K562 (cell line): ENCODE data around the gene FYB1. TPM values are rescaled to one million over a fixed set of nuclear protein-coding genes. Genes with fewer than 3 reads are reported as not detected.
A peak's percentile ranks its signal among the peaks of the same experiment; 100 is the strongest.

ENCODE experiments used
- ATAC-seq: fragments of 200-7000 bp; cut with Tn5 transposase; 3 replicates; pipeline ENCODE4 v1.9.1; 2020; ENCODE audit warnings: moderate library complexity
- BruUV-seq: library from RNA; stranded (reverse); fragments of 400-500 nt; replicated peaks from 2 replicates; lab custom pipeline; 2021; lab: Mats Ljungman, UMichigan
- CTCF ChIA-PET: fragments of 300-600 bp; formaldehyde crosslinking; extraction: SDS; loops from one replicate; lab custom pipeline; 2021; ENCODE audit warnings: low intra/inter-chr PET ratio; lab: Yijun Ruan, JAX
- POLR2A ChIA-PET: fragments of 300-600, 350-650 bp; sonication (Branson Sonifier 250); formaldehyde crosslinking; extraction: SDS; loops from one replicate; lab custom pipeline; 2021; ENCODE audit warnings: antibody characterized with exemption, inconsistent platforms; lab: Yijun Ruan, JAX
- DNase-seq, 4 experiments: peaks; one replicate each; pipeline versions ENCODE4 v3.0.0 to v3.0.0-alpha.2; 2011 to 2018; ENCODE audit warnings: low spot score in 3 of 4, mixed read lengths in 3 of 4; ENCODE audit errors: extremely low read depth in 1 of 4
- FAIRE-seq: peaks from 2 replicates; lab custom pipeline; 2011; peaks lifted over from hg19 to GRCh38; lab: Jason Lieb, UNC
- H2AFZ ChIP-seq: 2 replicates; pipeline ENCODE4 v1.6.0; 2011; ENCODE audit warnings: low read depth, low read length, control low read depth, inconsistent platforms
- H3K27ac ChIP-seq: fragments of 200-600 bp; 3 replicates; pipeline ENCODE4 v1.8.0; 2011; ENCODE audit warnings: low read depth, mild to moderate bottlenecking, control low read depth, inconsistent platforms, low read length, moderate library complexity, mixed read lengths; ENCODE audit errors: extremely low read depth
- H3K27me3 ChIP-seq, 2 experiments: fragments of 300-600 bp in 1 of 2; 2 replicates in 1 of 2; 3 replicates in 1 of 2; pipeline versions ENCODE4 v1.6.0 to v1.8.0; 2011; ENCODE audit warnings: inconsistent platforms in 2 of 2, low read length in 2 of 2, mild to moderate bottlenecking in 1 of 2, mixed read lengths in 1 of 2, moderate library complexity in 1 of 2; ENCODE audit not compliant: control insufficient read depth in 2 of 2, insufficient read depth in 2 of 2
- H3K36me3 ChIP-seq: fragments of 300-600 bp; 3 replicates; pipeline ENCODE4 v1.8.0; 2011; ENCODE audit warnings: mild to moderate bottlenecking, low read length, inconsistent platforms; ENCODE audit not compliant: control insufficient read depth, insufficient read depth
- H3K4me1 ChIP-seq, 2 experiments: fragments of 200-600 bp in 1 of 2; replicated peaks in 1 of 2; 2 replicates in 1 of 2; 3 replicates in 1 of 2; pipeline versions ENCODE4 v1.5.1 to v1.8.0; 2011; ENCODE audit warnings: inconsistent platforms in 2 of 2, low read length in 2 of 2, mild to moderate bottlenecking in 1 of 2, mixed read lengths in 1 of 2, moderate library complexity in 1 of 2; ENCODE audit not compliant: control insufficient read depth in 2 of 2, insufficient read depth in 2 of 2
- H3K4me2 ChIP-seq: 2 replicates; pipeline ENCODE4 v1.6.1; 2011; ENCODE audit warnings: low read length, control low read depth, inconsistent platforms, mixed read lengths; ENCODE audit not compliant: insufficient read depth
- H3K4me3 ChIP-seq: fragments of 200-600 bp; sonication (generic), shearing (Covaris generic); 2 replicates; pipeline ENCODE4 v1.5.1; 2016; ENCODE audit warnings: control low read depth, inconsistent platforms
- H3K79me2 ChIP-seq: fragments of 200-600 bp; 3 replicates; pipeline ENCODE4 v1.8.0; 2011; ENCODE audit warnings: low read length, inconsistent platforms; ENCODE audit not compliant: control insufficient read depth, insufficient read depth
- H3K9ac ChIP-seq, 2 experiments: 2 replicates each; pipeline versions ENCODE4 v1.6.0 to v1.6.1; 2011; ENCODE audit warnings: low read depth in 2 of 2, low read length in 2 of 2, control low read depth in 1 of 2, inconsistent platforms in 1 of 2, mild to moderate bottlenecking in 1 of 2, mixed read lengths in 1 of 2; ENCODE audit not compliant: insufficient read depth in 1 of 2
- H3K9me1 ChIP-seq: one replicate; pipeline ENCODE4 v1.6.0; 2011; ENCODE audit warnings: inconsistent platforms, mild to moderate bottlenecking, low read length, moderate library complexity; ENCODE audit not compliant: control insufficient read depth, insufficient read depth
- H3K9me3 ChIP-seq: replicated peaks from 2 replicates; pipeline ENCODE4 v1.5.1; 2011; ENCODE audit warnings: low read depth, low read length, inconsistent platforms; ENCODE audit not compliant: control insufficient read depth, insufficient read depth
- H4K20me1 ChIP-seq: replicated peaks from 2 replicates; pipeline ENCODE4 v1.6.1; 2011; ENCODE audit warnings: low read length, inconsistent platforms, mixed read lengths; ENCODE audit not compliant: control insufficient read depth, insufficient read depth
- BCOR ChIP-seq: fragments of 450-650 bp; IDR thresholded peaks from 2 replicates; pipeline ENCODE4 v1.6.1; 2016
- CEBPZ ChIP-seq: fragments of 150-350 bp; IDR thresholded peaks from 2 replicates; pipeline ENCODE4 v1.6.1; 2014; ENCODE audit warnings: low read depth, mild to moderate bottlenecking, low read length, borderline replicate concordance
- ETS1 ChIP-seq: conservative IDR thresholded peaks from 2 replicates; pipeline ENCODE4 v1.6.1; 2011; ENCODE audit warnings: low read depth, mild to moderate bottlenecking, low read length; ENCODE audit not compliant: control insufficient read depth
- GATA2 ChIP-seq: sonication (generic); formaldehyde crosslinking; IDR thresholded peaks from 2 replicates; pipeline ENCODE4 v1.4.0; 2020; ENCODE audit warnings: mild to moderate bottlenecking, missing genetic modification reagents
- PRPF4 ChIP-seq: fragments of 200-400 bp; formaldehyde crosslinking; IDR thresholded peaks from one replicate; pipeline ENCODE4 v1.6.1; 2017; ENCODE audit warnings: low read length, low read depth, mild to moderate bottlenecking; ENCODE audit not compliant: insufficient read depth, poor library complexity, severe bottlenecking
- RBM25 ChIP-seq: fragments of 200-400 bp; formaldehyde crosslinking; IDR thresholded peaks from 2 replicates; pipeline ENCODE4 v1.6.1; 2018; ENCODE audit warnings: low read length, low read depth, moderate library complexity; ENCODE audit not compliant: severe bottlenecking
- WGBS: fragments of 100-300 bp; shearing (Covaris generic); methylation state at CpG from one replicate; pipeline ENCODE4 v1.1.6; 2016; ENCODE audit warnings: low coverage, mixed read lengths; ENCODE audit not compliant: insufficient coverage; ENCODE audit errors: missing lambda C conversion rate; 5-methylcytosine and 5-hydroxymethylcytosine counted together
- in situ Hi-C: fragments of 300-500 bp; cut with MboI; formaldehyde crosslinking; loops from 4 replicates; pipeline ENCODE4 v1.15.0; 2018; ENCODE audit warnings: inconsistent platforms, mixed read lengths
- intact Hi-C: fragments of 100-400 bp; cut with micrococcal nuclease; formaldehyde crosslinking; loops from 2 replicates; pipeline ENCODE4 v1.14.2; 2022
- polyA plus RNA-seq, 8 experiments: library from polyadenylated mRNA; depleted of rRNA in 4 of 8; stranded (reverse) in 5 of 8; unstranded in 3 of 8; fragments of >200 nt; fragmentation: Nextera tagmentation in 2 of 8; fragmentation: Illumina TruSeq in 1 of 8; extraction: Ambion mirVana in 2 of 8; extraction: Trizol in 1 of 8; gene quantifications; 2 replicates each; pipeline versions ENCODE4 v1.2.1 to v1.2.3, GENCODE V29; 2011 to 2014; ENCODE audit warnings: inconsistent platforms in 1 of 8, missing spikeins in 1 of 8
- total RNA-seq, 7 experiments: library from RNA; depleted of rRNA in 6 of 7; stranded (reverse); fragments of >200 nt in 6 of 7; fragmentation: Illumina TruSeq in 2 of 7; extraction: Trizol in 2 of 7; gene quantifications; 2 replicates each; pipeline versions ENCODE4 v1.2.1 to v1.2.3, GENCODE V29; 2011 to 2021; ENCODE audit warnings: low replicate concordance in 1 of 7

The FYB1 gene
- total and polyA plus RNA-seq, 9 of the 15 experiments (the other 6 are each of a cell fraction or from before 2014, with no cell fraction given) = 4.7 to 31.5 (median 9.7) TPM

GRCh38 chr5:39159811-39160490 is 59.4 kb downstream of the FYB1 start (continued):
- TF ChIP-seq CEBPZ = no peak
- peak; percentile 78 for TF ChIP-seq RBM25

GRCh38 chr5:39158786-39159185 is 60.6 kb downstream of the FYB1 start:
- in situ Hi-C loops (no loop called here), intact Hi-C loops (loop anchor here (5.0 kb wide), 1 partner anchor 44 kb away; no protein-coding TSS in a partner anchor)
- Histone ChIP-seq H3K9me3 (no peaks in the 10 kb centered on the region), H3K9ac (peak overlapping the region in 1 of 2 experiments; percentile 40; a peak in 2 of 4 replicates), H3K9me1 (no peaks in the 10 kb centered on the region), H2AFZ (peak overlapping the region; percentile 89), H4K20me1 (no peaks in the 10 kb centered on the region), H3K4me3 (no peak overlapping the region), H3K79me2 (no peaks in the 10 kb centered on the region), H3K27ac (peak overlapping the region; percentile 63), H3K4me2 (peak overlapping the region; percentile 35), H3K36me3 (no peaks in the 10 kb centered on the region; the same call in 2 of the 3 replicates), H3K27me3 (no peaks in the 10 kb centered on the region), H3K4me1 (peaks cover 0 to 36% of the 10 kb centered on the region in 2 experiments; a peak in 4 of 5 replicates)
- ChIA-PET CTCF (interaction anchor here (0.9 kb wide), 1 partner anchor 10 kb away, joined by 3 read pairs; no protein-coding TSS in a partner anchor), POLR2A (interaction anchor here (1.5 kb wide), 1 partner anchor 29 kb away, joined by 4 read pairs; no protein-coding TSS in a partner anchor)
- DNase-seq (no peak), ATAC-seq (no peak), FAIRE-seq (no peak)
- no TSS peak for BruUV-seq
- WGBS = 31% methylated on average over 2 of the region's 2 CpGs
- TF ChIP-seq GATA2 (CRISPR knock-in tag) (no peak), PRPF4 (no peak), BCOR (peak; percentile 78; the same call in 1 of the 2 replicates), ETS1 (no peak)
